H7 (cell line): ENCODE results near the gene SNTA1. TPM values are rescaled to one million over a fixed set of nuclear protein-coding genes. Genes with fewer than 3 reads are reported as not detected.
A peak's percentile ranks its signal among the peaks of the same experiment; 100 is the strongest.
"Not testable (repeated sequence)": the region's sequence is repeated elsewhere in the genome, so short reads cannot be mapped to it uniquely, and the experiment has no call there.

ENCODE experiments used
- DNase-seq: peaks from one replicate; pipeline ENCODE4 v3.0.0; 2012
- H3K27me3 ChIP-seq: 2 replicates; pipeline ENCODE4 v1.6.0; 2011; ENCODE audit warnings: mild to moderate bottlenecking, low read length; ENCODE audit not compliant: control insufficient read depth, insufficient read depth
- H3K36me3 ChIP-seq: replicated peaks from 2 replicates; pipeline ENCODE4 v1.5.1; 2011; ENCODE audit warnings: low read length; ENCODE audit not compliant: control insufficient read depth, insufficient read depth
- H3K4me3 ChIP-seq: 2 replicates; pipeline ENCODE4 v1.5.1; 2011; ENCODE audit warnings: low read depth, mild to moderate bottlenecking, control low read depth, low read length, moderate library complexity; ENCODE audit not compliant: insufficient read depth
- total RNA-seq: library from RNA; depleted of rRNA; stranded (reverse); fragments of >200 nt; shearing (Covaris generic); gene quantifications from 2 replicates; pipeline ENCODE4 v1.2.3, GENCODE V29; 2014

SNTA1 gene
- total RNA-seq, 1 experiment from 2014 or later = 3.8 TPM

DNA sequence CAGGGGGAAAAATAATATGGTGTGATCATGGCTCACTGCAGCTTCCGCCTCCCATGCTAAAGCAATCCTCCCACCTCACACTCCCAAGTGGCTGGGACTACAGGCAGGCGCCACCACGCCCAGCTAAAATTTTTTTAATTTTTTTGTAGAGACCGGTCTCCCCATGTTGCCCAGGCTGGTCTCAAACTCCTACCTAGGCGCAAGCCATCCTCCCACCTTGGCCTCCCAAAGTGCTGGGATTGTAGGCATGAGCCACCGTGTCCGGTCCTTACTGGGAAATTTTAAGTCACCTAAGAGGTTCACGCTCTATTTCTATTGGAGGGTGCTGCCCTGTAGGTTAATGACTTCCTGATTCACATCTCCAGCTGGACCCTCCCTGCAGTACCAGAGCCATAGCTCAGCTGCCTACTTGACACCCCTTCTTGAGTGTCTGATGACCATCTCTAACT is 41.6 kb downstream of the SNTA1 start:
- Histone ChIP-seq H3K4me3 (peak overlapping the region; percentile 94), H3K36me3 (no peaks in the 10 kb centered on the region; the same call in none of the 2 replicates), H3K27me3 (no peaks in the 10 kb centered on the region)
- no peak for DNase-seq

DNA sequence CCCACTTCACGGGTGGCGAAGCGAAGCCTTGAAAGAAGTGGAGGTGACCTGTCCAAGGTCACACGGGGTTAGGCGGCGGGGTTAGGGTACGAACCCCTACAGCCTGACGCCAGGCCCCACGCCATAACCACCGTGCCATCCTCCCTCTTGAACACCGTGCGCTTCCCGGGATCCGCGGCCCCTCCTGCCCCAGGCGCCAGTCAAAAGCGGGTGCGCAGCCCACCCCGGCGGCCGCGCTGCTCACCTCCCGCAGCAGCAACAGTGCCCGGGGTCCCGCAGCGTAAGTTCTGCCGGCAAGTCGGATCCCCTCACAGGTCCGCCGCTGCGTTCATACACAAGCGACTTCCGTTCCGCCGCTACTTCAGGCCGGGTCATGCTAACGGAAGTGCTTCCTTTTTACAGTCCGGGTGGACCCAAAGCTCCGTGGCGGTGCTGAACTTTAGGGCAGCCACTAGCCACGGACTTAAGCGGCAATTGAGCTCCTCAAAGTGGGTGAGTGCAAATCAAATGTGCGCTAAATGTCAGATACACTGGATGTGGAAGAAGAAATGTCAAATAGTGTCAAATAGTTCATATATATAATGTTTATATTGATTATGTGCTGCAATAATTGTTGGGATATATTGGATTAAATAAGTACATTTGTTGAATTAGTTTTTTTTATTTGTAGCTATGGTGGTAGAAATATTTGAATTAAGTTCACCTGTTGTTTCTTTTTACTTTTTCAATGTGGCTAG is 42.2 kb downstream of the SNTA1 start, which contains the start of gene CDK5RAP1:
CDK5RAP1 (minus strand) TSS at position 336 of the 737 bp plus-strand sequence. CDS start 4,455 bp downstream, outside the sequence.
- Histone ChIP-seq H3K4me3 (peak within 1 kb of the TSS; percentile 94), H3K36me3 (no peaks in the 10 kb centered on the region; the same call in none of the 2 replicates), H3K27me3 (no peaks in the 10 kb centered on the region)
- DNase-seq = peak; percentile 90

DNA sequence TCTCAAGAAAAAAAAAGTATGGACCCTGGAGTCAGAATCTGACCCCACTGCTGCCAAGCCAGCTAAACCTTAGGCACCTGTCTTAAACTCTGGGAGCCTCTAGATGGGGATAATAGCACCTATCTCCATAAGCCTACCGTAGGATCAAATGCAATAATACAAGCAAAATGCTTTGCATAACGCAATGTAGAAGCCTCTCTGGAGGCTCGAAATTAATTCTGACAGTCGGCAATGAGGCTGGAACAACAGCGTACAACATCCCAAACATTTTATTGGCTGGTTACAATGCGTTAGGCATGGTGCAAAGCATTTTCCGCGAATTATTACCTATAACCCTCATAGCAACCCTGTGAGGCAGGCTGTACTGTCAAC is 42.8 kb downstream of the SNTA1 start:
- H3K27me3 ChIP-seq = no peaks in the 10 kb centered on the region
- DNase-seq = peak; percentile 65
- no peaks in the 10 kb centered on the region; the same call in none of the 2 replicates for H3K36me3 ChIP-seq
- H3K4me3 ChIP-seq = peak overlapping the region; percentile 94

DNA sequence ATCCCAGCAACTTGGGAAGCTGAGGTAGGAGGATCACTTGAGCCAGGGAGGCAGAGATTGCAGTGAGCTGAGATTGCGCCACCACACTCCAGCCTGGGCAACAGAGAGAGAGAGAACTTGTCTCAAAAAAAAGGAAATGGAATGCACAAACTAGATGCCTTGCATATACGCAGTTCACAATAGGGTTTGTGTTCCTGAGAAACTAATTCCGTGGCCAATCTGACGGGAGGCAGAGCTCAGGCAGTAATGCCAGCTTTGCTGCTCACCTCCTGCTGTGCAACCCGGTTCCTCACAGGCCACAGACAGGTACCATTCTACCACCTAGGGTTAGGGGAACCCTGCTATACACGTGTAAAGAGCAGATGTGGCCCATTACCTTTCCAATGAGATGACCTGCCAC is 43.6 kb downstream of the SNTA1 start:
- no peaks in the 10 kb centered on the region; the same call in none of the 2 replicates for H3K36me3 ChIP-seq
- H3K27me3 ChIP-seq = no peaks in the 10 kb centered on the region
- no peak for DNase-seq
- H3K4me3 ChIP-seq = no peak overlapping the region

DNA sequence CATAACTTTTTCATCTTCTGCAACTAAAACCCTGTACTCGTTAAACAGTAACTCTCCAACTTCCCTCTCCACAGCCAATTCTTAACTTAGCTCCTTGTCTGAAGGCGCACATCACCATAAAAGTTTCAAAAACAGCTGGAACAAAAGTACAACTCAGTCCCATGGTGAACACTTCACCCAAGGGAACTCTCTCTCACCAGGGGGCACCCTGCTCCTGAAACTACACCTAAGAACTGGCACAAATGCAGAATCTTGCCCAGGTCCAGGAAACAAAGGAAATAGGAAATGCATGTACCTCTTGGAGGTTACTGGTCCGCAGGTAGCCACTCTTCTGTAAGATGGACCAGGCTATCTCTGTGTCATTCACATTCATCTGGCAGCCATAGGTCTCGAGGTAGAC is 48.8 kb downstream of the SNTA1 start:
- no peak for DNase-seq
- H3K36me3 ChIP-seq = peaks cover 24% of the 10 kb centered on the region
- H3K27me3 ChIP-seq = no peaks in the 10 kb centered on the region
- H3K4me3 ChIP-seq = no peak overlapping the region

DNA sequence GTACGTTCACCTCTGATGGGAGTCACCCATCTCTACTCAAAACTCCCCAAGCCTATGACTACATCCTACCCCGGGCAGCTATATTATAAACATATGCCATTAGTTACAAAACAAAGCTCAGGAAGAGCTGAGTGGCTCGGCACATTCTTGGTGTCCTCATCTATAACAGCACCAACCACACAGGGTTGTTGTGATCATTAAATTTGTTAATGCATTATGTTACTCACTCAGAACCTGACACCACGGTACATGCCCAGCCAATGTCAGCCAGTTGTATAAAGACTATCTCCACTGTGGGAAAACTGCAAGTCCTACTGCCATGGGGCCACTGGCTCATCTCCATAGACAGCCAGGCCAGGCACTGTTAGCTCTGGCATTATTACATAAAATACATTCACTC is 50.0 kb downstream of the SNTA1 start:
- no peak for DNase-seq
- H3K36me3 ChIP-seq = peaks cover 24% of the 10 kb centered on the region
- H3K27me3 ChIP-seq = no peaks in the 10 kb centered on the region
- no peak overlapping the region for H3K4me3 ChIP-seq

DNA sequence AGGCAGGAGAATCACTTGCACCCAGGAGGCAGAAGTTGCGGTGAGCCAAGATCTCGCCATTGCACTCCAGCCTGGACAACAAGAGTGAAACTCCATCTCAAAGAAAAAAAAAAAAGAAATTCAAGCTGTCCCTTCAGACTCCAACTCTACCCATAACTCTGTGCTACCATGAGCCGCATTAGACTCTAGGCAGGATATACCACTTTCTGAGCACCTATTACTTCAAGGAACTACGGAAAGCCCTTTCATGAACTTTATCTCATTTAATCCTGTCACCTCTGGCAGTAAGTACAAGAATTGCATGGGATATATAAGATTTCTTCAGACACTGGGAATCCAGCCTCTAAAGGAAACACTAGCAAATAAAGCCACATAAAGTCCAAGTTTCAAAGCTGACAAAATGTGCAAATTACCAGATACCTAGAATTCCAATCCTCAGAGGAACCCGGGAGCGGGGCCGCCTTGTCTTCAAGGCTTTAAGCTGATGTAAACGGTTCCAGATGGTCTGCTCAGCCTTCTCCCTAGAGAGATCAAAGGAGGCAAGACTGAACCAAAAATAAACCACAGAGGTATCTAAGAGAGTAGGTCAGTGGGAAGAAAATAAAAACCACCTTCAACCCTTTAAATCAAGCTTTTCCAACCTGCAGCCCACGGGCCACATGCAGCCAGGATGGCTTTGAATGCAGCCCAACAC is 51.7 kb downstream of the SNTA1 start:
- Histone ChIP-seq H3K36me3 (peaks cover 27% of the 10 kb centered on the region), H3K4me3 (no peak overlapping the region), H3K27me3 (no peaks in the 10 kb centered on the region)
- no peak for DNase-seq

DNA sequence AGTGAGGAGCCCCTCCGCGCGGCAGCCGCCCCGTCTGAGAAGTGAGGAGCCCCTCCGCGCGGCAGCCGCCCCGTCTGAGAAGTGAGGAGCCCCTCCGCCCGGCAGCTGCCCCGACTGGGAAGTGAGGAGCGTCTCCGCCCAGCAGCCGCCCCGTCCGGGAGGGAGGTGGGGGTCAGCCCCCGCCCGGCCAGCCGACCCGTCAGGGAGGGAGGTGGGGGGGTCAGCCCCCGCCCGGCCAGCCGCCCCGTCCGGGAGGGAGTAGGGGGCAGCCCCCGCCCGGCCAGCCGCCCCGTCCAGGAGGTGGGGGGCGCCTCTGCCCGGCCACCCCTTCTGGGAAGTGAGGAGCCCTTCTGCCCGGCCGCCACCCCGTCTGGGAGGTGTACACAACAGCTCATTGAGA is 54.2 kb downstream of the SNTA1 start:
- H3K27me3 ChIP-seq, H3K4me3 ChIP-seq, DNase-seq: not testable (repeated sequence)
- peaks cover 33% of the 10 kb centered on the region for H3K36me3 ChIP-seq

DNA sequence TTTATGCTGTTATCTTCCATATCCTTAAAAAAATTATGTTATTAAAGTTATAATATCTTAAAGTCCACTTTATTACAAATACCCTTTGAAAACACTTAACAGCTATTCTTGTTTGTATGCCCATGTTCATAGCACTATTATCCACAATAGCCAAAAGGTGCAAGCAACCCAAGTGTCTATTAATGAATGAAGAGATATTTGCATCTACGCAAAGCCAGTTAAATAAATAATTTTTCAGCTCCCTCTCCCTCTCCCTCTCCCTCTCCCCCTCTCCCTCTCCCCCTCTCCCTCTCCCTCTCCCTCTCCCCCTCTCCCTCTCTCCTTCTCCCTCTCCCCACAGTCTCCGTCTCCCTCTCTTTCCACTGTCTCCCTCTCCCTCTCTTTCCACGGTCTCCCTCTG is 55.3 kb downstream of the SNTA1 start:
- no peak for DNase-seq
- H3K4me3 ChIP-seq = no peak overlapping the region
- H3K36me3 ChIP-seq = peaks cover 28% of the 10 kb centered on the region
- H3K27me3 ChIP-seq = no peaks in the 10 kb centered on the region

DNA sequence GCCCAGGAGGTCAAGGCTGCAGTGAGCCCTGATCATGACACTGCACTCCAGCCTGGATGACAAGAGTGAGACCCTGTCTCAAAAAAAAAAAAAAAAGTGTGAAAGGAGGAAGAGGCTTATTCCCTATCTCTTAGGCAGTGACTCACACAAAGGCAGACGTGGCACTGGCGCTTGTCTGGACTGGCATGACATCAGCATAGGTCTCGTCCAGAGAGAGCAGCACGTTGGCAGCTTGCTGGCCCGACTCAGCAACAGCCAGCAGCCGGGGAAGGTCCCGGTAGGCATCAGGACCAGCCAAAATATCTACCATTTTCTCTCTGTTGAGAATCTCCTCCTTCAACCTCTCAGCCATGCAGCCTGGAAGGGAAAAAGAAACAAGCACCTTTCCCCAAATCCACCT is 56.4 kb downstream of the SNTA1 start:
- H3K4me3 ChIP-seq = no peak overlapping the region
- H3K27me3 ChIP-seq = no peaks in the 10 kb centered on the region
- peaks cover 25% of the 10 kb centered on the region for H3K36me3 ChIP-seq
- DNase-seq = no peak

DNA sequence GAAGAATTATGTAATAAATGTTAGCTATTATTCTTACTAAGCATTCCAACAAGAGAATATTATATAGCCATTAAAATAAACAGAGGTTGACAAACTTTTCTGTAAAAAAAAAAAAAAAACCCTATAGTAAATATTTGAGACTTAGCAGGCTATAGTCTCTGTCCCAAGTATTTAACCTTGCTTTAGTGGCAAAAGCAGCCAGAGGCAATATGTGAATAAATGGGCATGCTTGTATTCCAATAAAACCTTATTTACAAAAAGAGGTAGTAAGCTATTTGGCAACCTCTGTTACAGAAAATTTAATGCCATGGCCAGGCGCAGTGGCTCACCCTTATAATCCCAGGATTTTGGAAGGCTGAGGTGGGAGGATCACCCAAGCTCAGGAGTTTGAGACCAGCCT is 56.9 kb downstream of the SNTA1 start:
- Histone ChIP-seq H3K36me3 (peaks cover 26% of the 10 kb centered on the region), H3K4me3 (no peak overlapping the region), H3K27me3 (no peaks in the 10 kb centered on the region)
- no peak for DNase-seq

DNA sequence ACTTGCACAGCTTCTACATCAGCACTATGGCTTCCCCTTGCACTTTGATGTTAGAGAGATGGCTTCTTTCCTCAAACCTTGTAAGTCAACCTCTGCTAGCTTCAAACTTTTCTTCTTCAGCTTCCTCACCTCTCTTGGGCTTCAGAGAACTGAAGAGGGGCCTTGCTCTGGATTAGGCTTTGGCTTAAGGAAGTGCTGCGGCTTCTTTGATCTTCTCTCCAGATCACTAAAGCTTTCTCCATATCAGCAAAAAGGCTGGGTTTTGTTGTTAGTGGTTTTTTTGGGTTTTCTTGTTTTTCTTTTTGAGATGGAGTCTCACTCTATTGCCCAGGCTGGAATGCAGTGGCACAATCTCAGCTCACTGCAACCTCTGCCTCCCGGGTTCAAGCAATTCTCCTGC is 66.2 kb downstream of the SNTA1 start:
- Histone ChIP-seq H3K36me3 (peaks cover 29% of the 10 kb centered on the region), H3K4me3 (no peak overlapping the region), H3K27me3 (no peaks in the 10 kb centered on the region)
- DNase-seq = no peak

DNA sequence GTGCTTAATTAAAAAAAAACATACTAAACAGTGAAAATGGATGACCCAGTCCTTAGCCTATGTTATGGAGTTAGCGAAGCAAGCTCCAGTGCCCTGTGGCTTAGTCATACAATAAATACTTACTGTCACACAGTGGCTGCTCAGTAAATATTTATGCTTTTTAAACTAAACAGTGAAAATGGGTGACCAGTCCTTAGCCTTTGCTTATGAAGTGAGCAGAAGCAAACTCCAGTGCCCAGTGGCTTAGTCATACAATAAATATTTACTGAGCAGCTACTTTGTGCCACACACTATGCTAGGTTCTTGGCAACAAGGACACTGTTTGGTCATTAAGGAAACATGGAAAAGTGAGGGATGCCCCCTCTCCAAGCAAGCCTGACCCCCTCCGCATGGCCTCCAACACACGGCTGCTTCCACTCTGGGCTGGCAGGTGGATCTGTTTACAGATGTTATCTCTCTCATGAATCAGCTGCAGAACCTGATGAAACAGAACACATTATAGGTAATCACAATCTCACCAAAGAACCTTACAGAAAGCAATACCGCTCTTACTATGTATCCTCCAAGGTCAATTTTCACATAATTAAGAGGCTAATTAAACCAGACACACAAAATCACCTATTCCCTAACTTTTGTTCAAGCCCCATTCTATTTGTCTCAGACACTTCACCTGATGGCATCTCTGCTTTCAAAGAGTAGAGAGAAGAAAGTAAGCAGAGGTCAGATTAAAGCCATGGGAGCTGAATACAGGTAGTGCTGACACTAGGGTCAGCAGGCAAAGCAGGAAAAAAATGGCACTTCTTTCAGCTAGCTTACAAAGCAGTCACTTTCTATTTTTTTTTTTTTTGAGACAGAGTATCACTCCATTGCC is 69.6 kb downstream of the SNTA1 start:
- no peak overlapping the region for H3K4me3 ChIP-seq
- H3K27me3 ChIP-seq = no peaks in the 10 kb centered on the region
- DNase-seq = no peak
- peaks cover 35% of the 10 kb centered on the region for H3K36me3 ChIP-seq

DNA sequence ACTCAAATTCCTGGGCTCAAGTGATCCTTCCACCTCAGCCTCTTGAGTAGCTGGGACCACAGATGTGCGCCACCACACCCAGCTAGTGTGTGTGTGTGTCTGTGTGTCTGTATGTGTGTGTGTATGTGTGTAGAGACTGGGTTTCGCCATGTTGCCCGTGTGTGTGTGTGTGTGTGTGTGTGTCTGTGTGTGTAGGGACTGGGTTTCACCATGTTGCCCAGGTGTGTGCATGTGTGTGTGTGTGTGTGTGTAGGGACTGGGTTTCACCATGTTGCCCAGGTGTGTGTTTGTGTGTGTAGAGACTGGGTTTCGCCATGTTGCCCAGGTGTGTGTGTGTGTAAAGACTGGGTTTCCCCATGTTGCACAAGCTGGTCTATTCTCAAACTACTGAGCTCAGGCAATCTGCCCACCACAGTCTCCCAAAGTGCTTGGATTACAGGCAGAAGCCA is 70.5 kb downstream of the SNTA1 start:
- Histone ChIP-seq H3K36me3 (peaks cover 32% of the 10 kb centered on the region), H3K27me3 (no peaks in the 10 kb centered on the region), H3K4me3 (no peak overlapping the region)
- no peak for DNase-seq
